Thoracic aorta (tissue), 2 donors: ENCODE data around the gene SMTNL2. TPM values are rescaled to one million over a fixed set of nuclear protein-coding genes. Genes with fewer than 3 reads are reported as not detected.

Source experiments
- ATAC-seq: fragments of 150-250 bp; one replicate; pipeline ENCODE4 v1.8.0; 2017; ENCODE audit warnings: low read depth; ENCODE audit not compliant: insufficient number of reproducible peaks, low FRiP score
- DNase-seq: peaks from one replicate; pipeline ENCODE4 v3.0.0-alpha.2; 2020; ENCODE audit warnings: low spot score
- H3K27ac ChIP-seq, 2 donors: fragments of 200-600 bp; sonication (generic); 1 replicate in 1 of 2; 2 replicates in 1 of 2; pipeline ENCODE4 v1.5.1; 2016; ENCODE audit warnings: mild to moderate bottlenecking in 2 of 2, moderate library complexity in 2 of 2
- H3K27me3 ChIP-seq: fragments of 200-600 bp; sonication (generic); replicated peaks from 2 replicates; pipeline ENCODE4 v1.6.0; 2016; ENCODE audit warnings: mild to moderate bottlenecking; ENCODE audit not compliant: insufficient read depth
- H3K36me3 ChIP-seq: fragments of 200-600 bp; sonication (generic); one replicate; pipeline ENCODE4 v1.5.1; 2016
- H3K4me1 ChIP-seq, 2 donors: fragments of 200-600 bp; sonication (generic); 1 replicate in 1 of 2; 2 replicates in 1 of 2; pipeline versions ENCODE4 v1.5.1 to v1.6.0; 2016; ENCODE audit warnings: low read depth in 2 of 2, mild to moderate bottlenecking in 1 of 2; ENCODE audit not compliant: control insufficient read depth in 1 of 2
- H3K4me3 ChIP-seq: fragments of 200-600 bp; sonication (generic); 2 replicates; pipeline ENCODE4 v1.5.1; 2016; ENCODE audit warnings: mild to moderate bottlenecking
- H3K9me3 ChIP-seq: fragments of 200-600 bp; sonication (generic); 2 replicates; pipeline ENCODE4 v1.5.1; 2016
- CTCF ChIP-seq: fragments of 200-600 bp; sonication (generic); IDR thresholded peaks from one replicate; pipeline ENCODE4 v1.5.1; 2019; ENCODE audit warnings: antibody characterized with exemption
- total RNA-seq, 2 donors: library from RNA; depleted of rRNA; stranded (reverse); fragments of >200 nt; gene quantifications; one replicate each; pipeline versions ENCODE4 v1.1.0 to v1.2.3, GENCODE V29; 2016

Gene SMTNL2
- total RNA-seq, 2 donors from 2014 or later, result 2.6 to 2.8 TPM

- Histone ChIP-seq H3K27me3 (no peaks in the 10 kb centered on the region), H3K27ac (peak overlapping the region; percentile 42 to 43), H3K9me3 (no peaks in the 10 kb centered on the region), H3K4me1 (peaks cover 10 to 30% of the 10 kb centered on the region in 2 donors), H3K36me3 (peaks cover 8% of the 10 kb centered on the region), H3K4me3 (peak overlapping the region; percentile 41)
- no peak for ATAC-seq
- TF ChIP-seq CTCF, result no peak
- DNase-seq, result no peak
Observed at GRCh38 chr17:4536742-4537411, 47.5 kb upstream of the SMTNL2 start.

GRCh38 chr17:4537451-4538235 is 46.7 kb upstream of the SMTNL2 start:
- TF ChIP-seq CTCF, result no peak
- ATAC-seq (no peak), DNase-seq (no peak)
- Histone ChIP-seq H3K9me3 (no peaks in the 10 kb centered on the region), H3K4me1 (peaks cover 10 to 30% of the 10 kb centered on the region in 2 donors), H3K36me3 (peaks cover 15% of the 10 kb centered on the region), H3K4me3 (no peak overlapping the region), H3K27ac (peak overlapping the region; percentile 42 to 43), H3K27me3 (no peaks in the 10 kb centered on the region)

GRCh38 chr17:4538236-4539002 is 45.9 kb upstream of the SMTNL2 start:
- no peaks in the 10 kb centered on the region for H3K9me3 ChIP-seq
- no peaks in the 10 kb centered on the region for H3K27me3 ChIP-seq
- DNase-seq, result no peak
- H3K36me3 ChIP-seq, result peaks cover 19% of the 10 kb centered on the region
- H3K27ac ChIP-seq, result peak overlapping the region in 1 of 2 donors; percentile 43
- H3K4me1 ChIP-seq, result peaks cover 10 to 30% of the 10 kb centered on the region in 2 donors
- no peak for TF ChIP-seq CTCF
- no peak for ATAC-seq
- H3K4me3 ChIP-seq, result no peak overlapping the region

- DNase-seq (no peak), ATAC-seq (no peak)
- no peaks in the 10 kb centered on the region for H3K9me3 ChIP-seq
- H3K4me3 ChIP-seq, result no peak overlapping the region
- peaks cover 20% of the 10 kb centered on the region for H3K36me3 ChIP-seq
- H3K4me1 ChIP-seq, result peaks cover 10 to 30% of the 10 kb centered on the region in 2 donors
- no peaks in the 10 kb centered on the region for H3K27me3 ChIP-seq
- H3K27ac ChIP-seq, result no peak overlapping the region
- TF ChIP-seq CTCF, result no peak
Observed at GRCh38 chr17:4539025-4539424, 45.3 kb upstream of the SMTNL2 start.
